B cell (primary cell): ENCODE measurements around the gene TCIRG1. TPM values are rescaled to one million over a fixed set of nuclear protein-coding genes. Genes with fewer than 3 reads are reported as not detected.
"Not testable (repeated sequence)": the region's sequence is repeated elsewhere in the genome, so short reads cannot be mapped to it uniquely, and the experiment has no call there.

Source experiments
- ATAC-seq: fragments of 200-7000 bp; cut with Tn5 transposase; one replicate; pipeline ENCODE4 v1.10.0; 2021; ENCODE audit warnings: low read depth, mild to moderate bottlenecking, moderate number of reproducible peaks, moderate library complexity
- CTCF ChIA-PET: fragments of 350-600 bp; sonication (Branson Sonifier 250); formaldehyde crosslinking; loops from one replicate; lab custom pipeline; 2021; ENCODE audit warnings: antibody characterized with exemption, inconsistent platforms; lab: Charles Lee
- POLR2A ChIA-PET: fragments of 350-600 bp; sonication (Branson Sonifier 250); formaldehyde crosslinking; loops from one replicate; lab custom pipeline; 2021; ENCODE audit warnings: antibody characterized with exemption; lab: Charles Lee
- DNase-seq: peaks from one replicate; pipeline ENCODE4 v3.0.0; 2013
- H2AFZ ChIP-seq: 2 replicates; pipeline ENCODE4 v1.6.1; 2012; ENCODE audit warnings: mild to moderate bottlenecking, low read depth, low read length; ENCODE audit not compliant: insufficient read depth, poor library complexity, severe bottlenecking
- H3K27ac ChIP-seq, 2 donors: 1 replicate in 1 of 2; 2 replicates in 1 of 2; pipeline ENCODE4 v1.5.1; 2012 to 2013; ENCODE audit warnings: low read length in 2 of 2, mild to moderate bottlenecking in 2 of 2, moderate library complexity in 1 of 2
- H3K27me3 ChIP-seq, 4 experiments: fragments of 200-600 bp in 1 of 4; sonication (generic) in 1 of 4; replicated peaks in 1 of 4; 1 replicate in 2 of 4; 2 replicates in 2 of 4; pipeline versions ENCODE4 v1.6.1 to v1.7.0; 2013 to 2016; ENCODE audit warnings: low read length in 3 of 4, mild to moderate bottlenecking in 2 of 4, mixed read lengths in 1 of 4, moderate library complexity in 1 of 4; ENCODE audit not compliant: insufficient read depth in 4 of 4, control insufficient read depth in 3 of 4; ENCODE audit errors: control extremely low read depth in 1 of 4
- H3K36me3 ChIP-seq, 2 experiments: replicated peaks in 1 of 2; 1 replicate in 1 of 2; 2 replicates in 1 of 2; pipeline versions ENCODE4 v1.6.1 to v1.7.1; 2013; ENCODE audit warnings: low read length in 1 of 2; ENCODE audit not compliant: insufficient read depth in 2 of 2, control insufficient read depth in 1 of 2; ENCODE audit errors: control extremely low read depth in 1 of 2, extremely low read depth in 1 of 2
- H3K4me1 ChIP-seq, 2 donors: fragments of 200-600 bp in 1 of 2; sonication (generic) in 1 of 2; 1 replicate in 1 of 2; 2 replicates in 1 of 2; pipeline versions ENCODE4 v1.5.1 to v1.6.1; 2013 to 2017; ENCODE audit warnings: low read length in 2 of 2; ENCODE audit not compliant: control insufficient read depth in 2 of 2, insufficient read depth in 2 of 2
- H3K4me2 ChIP-seq: replicated peaks from 2 replicates; pipeline ENCODE3; 2012; ENCODE audit warnings: mild to moderate bottlenecking, low read depth, low read length; ENCODE audit not compliant: poor library complexity, severe bottlenecking
- H3K4me3 ChIP-seq, 5 experiments: fragments of 200-600 bp in 1 of 5; sonication (generic) in 1 of 5; 1 replicate in 3 of 5; 2 replicates in 2 of 5; pipeline versions ENCODE4 v1.5.1 to v1.7.0; 2011 to 2016; ENCODE audit warnings: low read length in 4 of 5, mild to moderate bottlenecking in 4 of 5, low read depth in 2 of 5, control low read depth in 1 of 5, moderate library complexity in 1 of 5; ENCODE audit not compliant: insufficient read depth in 1 of 5; ENCODE audit errors: control extremely low read depth in 1 of 5, extremely low read depth in 1 of 5
- H3K79me2 ChIP-seq: fragments of 200-600 bp; sonication (generic); one replicate; pipeline ENCODE4 v1.6.0; 2016; ENCODE audit warnings: low read length; ENCODE audit not compliant: control insufficient read depth, insufficient read depth
- H3K9ac ChIP-seq: fragments of 200-600 bp; sonication (generic); 2 replicates; pipeline ENCODE4 v1.6.1; 2017; ENCODE audit warnings: mild to moderate bottlenecking, low read length, moderate library complexity
- H3K9me3 ChIP-seq, 3 donors: one replicate each; pipeline versions ENCODE4 v1.6.1 to v1.7.1; 2013; ENCODE audit warnings: low read length in 2 of 3; ENCODE audit not compliant: control insufficient read depth in 2 of 3, insufficient read depth in 1 of 3; ENCODE audit errors: control extremely low read depth in 1 of 3
- H4K20me1 ChIP-seq: 2 replicates; pipeline ENCODE4 v1.6.0; 2012; ENCODE audit warnings: mild to moderate bottlenecking, low read length; ENCODE audit not compliant: insufficient read depth, control insufficient read depth, poor library complexity, severe bottlenecking
- H3K27ac Mint-ChIP-seq: one replicate; pipeline ENCODE4 v1.8.0; 2021; ENCODE audit warnings: mixed read lengths
- H3K27me3 Mint-ChIP-seq: one replicate; pipeline ENCODE4 v1.8.0; 2021; ENCODE audit warnings: mixed read lengths
- H3K4me1 Mint-ChIP-seq: one replicate; pipeline ENCODE4 v1.8.0; 2021; ENCODE audit warnings: mixed read lengths
- H3K4me3 Mint-ChIP-seq: one replicate; pipeline ENCODE4 v1.8.0; 2021; ENCODE audit warnings: mixed read lengths
- H3K9me3 Mint-ChIP-seq: one replicate; pipeline ENCODE4 v1.8.0; 2022; ENCODE audit warnings: mixed read lengths; ENCODE audit not compliant: insufficient read depth
- EZH2 ChIP-seq: IDR thresholded peaks from 2 replicates; pipeline ENCODE4 v1.6.1; 2012; ENCODE audit warnings: borderline replicate concordance, low read depth, mild to moderate bottlenecking, moderate library complexity, low read length; ENCODE audit not compliant: insufficient read depth, poor library complexity, severe bottlenecking
- WGBS: methylation state at CpG from one replicate; pipeline ENCODE4 v1.1.5; 2013; ENCODE audit warnings: missing lambda C conversion rate; ENCODE audit not compliant: insufficient coverage; 5-methylcytosine and 5-hydroxymethylcytosine counted together
- intact Hi-C: fragments of 100-400 bp; cut with micrococcal nuclease; formaldehyde crosslinking; loops from one replicate; pipeline ENCODE4 v1.10.0; 2022
- polyA minus RNA-seq: library from RNA; depleted of rRNA, polyadenylated mRNA; stranded (reverse); fragments of >200 nt; gene quantifications from 2 replicates; pipeline ENCODE4 v1.2.3, GENCODE V29; 2012
- polyA plus RNA-seq: library from polyadenylated mRNA; depleted of rRNA; stranded (reverse); fragments of >200 nt; gene quantifications from 2 replicates; pipeline ENCODE4 v1.2.3, GENCODE V29; 2012
- total RNA-seq, 2 donors: library from RNA; stranded (reverse); fragments of 120-200 nt in 1 of 2; gene quantifications; 1 replicate in 1 of 2; 2 replicates in 1 of 2; pipeline versions ENCODE4 v1.2.3 to v1.2.4, GENCODE V29; 2013 to 2022
- TF ChIP-seq, protein P1 (sequence below): fragments of 200-600 bp; IDR thresholded peaks from one replicate; pipeline ENCODE4 v1.8.0; 2022; ENCODE audit warnings: antibody characterized with exemption, mild to moderate bottlenecking

The TCIRG1 gene, protein sequence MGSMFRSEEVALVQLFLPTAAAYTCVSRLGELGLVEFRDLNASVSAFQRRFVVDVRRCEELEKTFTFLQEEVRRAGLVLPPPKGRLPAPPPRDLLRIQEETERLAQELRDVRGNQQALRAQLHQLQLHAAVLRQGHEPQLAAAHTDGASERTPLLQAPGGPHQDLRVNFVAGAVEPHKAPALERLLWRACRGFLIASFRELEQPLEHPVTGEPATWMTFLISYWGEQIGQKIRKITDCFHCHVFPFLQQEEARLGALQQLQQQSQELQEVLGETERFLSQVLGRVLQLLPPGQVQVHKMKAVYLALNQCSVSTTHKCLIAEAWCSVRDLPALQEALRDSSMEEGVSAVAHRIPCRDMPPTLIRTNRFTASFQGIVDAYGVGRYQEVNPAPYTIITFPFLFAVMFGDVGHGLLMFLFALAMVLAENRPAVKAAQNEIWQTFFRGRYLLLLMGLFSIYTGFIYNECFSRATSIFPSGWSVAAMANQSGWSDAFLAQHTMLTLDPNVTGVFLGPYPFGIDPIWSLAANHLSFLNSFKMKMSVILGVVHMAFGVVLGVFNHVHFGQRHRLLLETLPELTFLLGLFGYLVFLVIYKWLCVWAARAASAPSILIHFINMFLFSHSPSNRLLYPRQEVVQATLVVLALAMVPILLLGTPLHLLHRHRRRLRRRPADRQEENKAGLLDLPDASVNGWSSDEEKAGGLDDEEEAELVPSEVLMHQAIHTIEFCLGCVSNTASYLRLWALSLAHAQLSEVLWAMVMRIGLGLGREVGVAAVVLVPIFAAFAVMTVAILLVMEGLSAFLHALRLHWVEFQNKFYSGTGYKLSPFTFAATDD
- total RNA-seq (305 and 306 TPM in 2 replicates), polyA plus RNA-seq (703 and 725 TPM in 2 replicates), polyA minus RNA-seq (192 and 230 TPM in 2 replicates)
- total RNA-seq (2013): 122 TPM

DNA sequence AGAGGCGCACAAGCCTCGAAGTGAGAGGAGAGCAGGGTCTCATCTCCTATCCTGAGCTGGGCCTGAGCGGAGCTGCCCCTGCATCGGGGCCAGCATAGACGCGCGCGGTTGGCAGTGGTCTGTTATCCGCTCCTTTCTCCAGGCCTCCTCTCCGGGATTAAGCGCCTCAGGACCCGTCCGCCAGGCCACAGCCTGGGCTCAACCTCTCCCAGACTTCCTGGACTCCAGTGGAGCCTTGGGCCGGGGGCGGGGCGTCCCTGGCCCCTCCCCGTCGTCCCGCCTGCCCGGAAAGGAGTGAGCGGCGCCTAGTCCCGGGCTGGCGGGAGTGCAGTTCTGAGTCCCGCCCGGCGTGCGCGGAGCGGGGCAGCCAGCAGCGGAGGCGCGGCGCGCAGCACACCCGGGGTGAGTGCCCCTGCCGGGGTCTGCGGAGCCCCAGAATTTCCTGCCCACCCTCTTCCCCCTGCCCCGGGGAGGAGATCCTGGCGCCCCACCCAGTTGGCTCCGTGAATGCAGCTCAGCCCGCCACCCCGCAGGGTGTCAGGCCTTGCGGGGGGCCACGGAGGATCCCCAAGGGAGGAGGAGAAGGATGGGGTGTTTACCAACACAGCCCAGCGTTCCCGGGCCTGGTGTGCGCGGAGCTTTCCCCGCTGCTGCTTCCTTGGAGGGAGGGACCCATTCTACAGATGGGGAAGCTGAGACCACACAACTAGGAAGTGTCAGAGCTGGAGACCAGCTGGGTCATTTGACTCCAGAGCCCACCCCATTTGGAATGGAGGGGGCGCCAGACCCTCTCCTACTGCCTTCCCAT lies at the start of gene TCIRG1:
TSS of gene TCIRG1 (plus strand) at position 308 of the 808 bp plus-strand sequence. CDS start 2,247 bp downstream, outside the sequence.
- peaks cover 33% of the 10 kb centered on the region for H3K79me2 ChIP-seq
- no peak for TF ChIP-seq EZH2
- TF ChIP-seq, protein P1, sequence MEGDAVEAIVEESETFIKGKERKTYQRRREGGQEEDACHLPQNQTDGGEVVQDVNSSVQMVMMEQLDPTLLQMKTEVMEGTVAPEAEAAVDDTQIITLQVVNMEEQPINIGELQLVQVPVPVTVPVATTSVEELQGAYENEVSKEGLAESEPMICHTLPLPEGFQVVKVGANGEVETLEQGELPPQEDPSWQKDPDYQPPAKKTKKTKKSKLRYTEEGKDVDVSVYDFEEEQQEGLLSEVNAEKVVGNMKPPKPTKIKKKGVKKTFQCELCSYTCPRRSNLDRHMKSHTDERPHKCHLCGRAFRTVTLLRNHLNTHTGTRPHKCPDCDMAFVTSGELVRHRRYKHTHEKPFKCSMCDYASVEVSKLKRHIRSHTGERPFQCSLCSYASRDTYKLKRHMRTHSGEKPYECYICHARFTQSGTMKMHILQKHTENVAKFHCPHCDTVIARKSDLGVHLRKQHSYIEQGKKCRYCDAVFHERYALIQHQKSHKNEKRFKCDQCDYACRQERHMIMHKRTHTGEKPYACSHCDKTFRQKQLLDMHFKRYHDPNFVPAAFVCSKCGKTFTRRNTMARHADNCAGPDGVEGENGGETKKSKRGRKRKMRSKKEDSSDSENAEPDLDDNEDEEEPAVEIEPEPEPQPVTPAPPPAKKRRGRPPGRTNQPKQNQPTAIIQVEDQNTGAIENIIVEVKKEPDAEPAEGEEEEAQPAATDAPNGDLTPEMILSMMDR: no peak
- CTCF ChIA-PET: interaction anchor here (0.9 to 1.4 kb wide), 3 partner anchors 9 to 171 kb away, joined by 3 to 4 read pairs (median 3); partner anchors contain the start of gene NDUFS8

DNA sequence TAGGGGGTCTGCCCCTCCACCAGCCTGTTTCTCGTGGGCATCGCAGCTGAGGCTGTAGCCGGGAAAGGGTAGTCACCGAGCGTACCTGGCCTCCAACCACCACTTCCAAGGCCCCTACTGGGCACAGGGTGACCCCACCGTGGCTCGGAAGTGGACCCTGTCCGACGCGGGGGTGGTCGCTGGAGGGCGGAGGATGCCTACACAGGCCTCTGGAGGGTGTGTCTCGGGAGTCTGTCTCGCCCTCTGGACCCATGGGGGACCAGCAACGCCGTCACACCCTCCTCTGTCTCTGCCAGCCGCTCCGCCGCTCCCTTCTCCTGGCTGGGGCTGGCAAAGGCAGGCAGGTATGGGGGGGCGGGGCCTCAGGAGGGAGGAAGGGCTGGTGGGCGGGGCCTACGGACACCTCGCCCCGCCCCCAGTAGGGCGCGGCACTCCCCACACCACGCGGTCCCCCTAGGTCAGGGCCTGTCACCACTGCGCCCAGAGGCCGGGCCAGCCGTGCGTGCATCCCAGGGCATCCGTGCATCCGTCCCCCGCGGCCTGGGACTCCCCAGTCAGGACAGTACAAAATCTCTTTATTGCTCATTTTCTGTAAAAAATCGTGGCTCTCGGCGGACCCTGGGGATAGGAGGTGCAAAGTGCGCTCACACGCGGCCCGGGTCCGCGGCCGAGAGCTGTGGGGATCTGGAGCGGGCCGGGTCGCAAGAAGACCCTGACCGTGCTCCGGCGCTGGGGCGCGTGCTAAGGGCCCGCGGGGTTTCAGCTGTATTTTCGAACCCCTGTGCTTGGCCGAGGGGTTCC lies 48.1 kb upstream of the TCIRG1 start:
- DNase-seq (peak; percentile 51), ATAC-seq (peak; percentile 56)
- H3K4me2 ChIP-seq, POLR2A ChIA-PET, H3K4me3 Mint-ChIP-seq, H3K27me3 Mint-ChIP-seq, H3K36me3 ChIP-seq, H2AFZ ChIP-seq, H3K4me3 ChIP-seq, H3K9me3 Mint-ChIP-seq, H3K27ac ChIP-seq, H3K79me2 ChIP-seq, intact Hi-C loops, H3K27ac Mint-ChIP-seq, H3K9me3 ChIP-seq, CTCF ChIA-PET, H3K9ac ChIP-seq, H3K27me3 ChIP-seq: not testable (repeated sequence)
- Histone ChIP-seq H3K4me1 (peaks cover 7 to 21% of the 10 kb centered on the region in 2 donors), H4K20me1 (peaks cover 19% of the 10 kb centered on the region)
- WGBS: 60% methylated on average over 45 of the region's 58 CpGs
- H3K4me1 Mint-ChIP-seq: peaks cover 18% of the 10 kb centered on the region

More for the DNA sequence above, at the start of gene TCIRG1:
- peaks cover 24 to 51% of the 10 kb centered on the region in 2 donors for H3K4me1 ChIP-seq
- peak within 1 kb of the TSS; percentile 83 to 85 for H3K27ac ChIP-seq
- H3K36me3 ChIP-seq: peaks cover 0 to 22% of the 10 kb centered on the region in 2 experiments
- peak within 1 kb of the TSS; percentile 61 to 86 (median 71) for H3K4me3 ChIP-seq
- Mint-ChIP-seq H3K27ac (peak within 1 kb of the TSS; percentile 96), H3K27me3 (no peaks in the 10 kb centered on the region), H3K4me3 (peak within 1 kb of the TSS; percentile 89), H3K4me1 (peaks cover 30% of the 10 kb centered on the region), H3K9me3 (no peaks in the 10 kb centered on the region)
- H3K4me2 ChIP-seq: peak within 1 kb of the TSS; percentile 99
- ATAC-seq (peak; percentile 45), DNase-seq (peak; percentile 62)
- intact Hi-C loops: loop anchor here (10.0 kb wide), 2 partner anchors 176 to 426 kb away; partner anchors contain the start of genes KMT5B and PPP6R3
- H4K20me1 ChIP-seq: peaks cover 27% of the 10 kb centered on the region
- peak within 1 kb of the TSS; percentile 77 for H3K9ac ChIP-seq
- no peaks in the 10 kb centered on the region for H3K9me3 ChIP-seq
- H3K27me3 ChIP-seq: no peaks in the 10 kb centered on the region
- POLR2A ChIA-PET: interaction anchor here (0.5 to 2.6 kb wide), 6 partner anchors 8 to 234 kb away, joined by 3 to 15 read pairs (median 4); partner anchors contain the start of genes ALDH3B1 and NDUFS8
- 8% methylated on average over 43 of the region's 51 CpGs for WGBS
- H2AFZ ChIP-seq: peak within 1 kb of the TSS; percentile 81
